SH-SY5Y (cell line): Measurements from ENCODE around the gene CDC42SE2.

ENCODE experiments used
- GATA2 ChIP-seq: IDR thresholded peaks from 2 replicates; pipeline ENCODE4 v1.6.1; 2011; ENCODE audit warnings: mild to moderate bottlenecking, low read depth, low read length
- GATA3 ChIP-seq: IDR thresholded peaks from 2 replicates; pipeline ENCODE4 v1.6.1; 2011; ENCODE audit warnings: low read depth, mild to moderate bottlenecking, low read length, moderate library complexity

GRCh38 chr5:131355971-131356528 is 92.2 kb downstream of the CDC42SE2 start:
- TF ChIP-seq GATA3 = no peak
- TF ChIP-seq GATA2 = no peak
